HEK293T (cell line): ENCODE results near the gene CLIC3.

Experiments used
- L3MBTL2 ChIP-seq: fragments of 450-650 bp; conservative IDR thresholded peaks from 2 replicates; pipeline ENCODE4 v1.6.1; 2016; ENCODE audit warnings: mild to moderate bottlenecking
- SP1 ChIP-seq: fragments of 450-650 bp; IDR thresholded peaks from 2 replicates; pipeline ENCODE4 v1.6.1; 2017
- TARDBP ChIP-seq: fragments of 450-650 bp; IDR thresholded peaks from 2 replicates; pipeline ENCODE4 v1.6.1; 2016

DNA sequence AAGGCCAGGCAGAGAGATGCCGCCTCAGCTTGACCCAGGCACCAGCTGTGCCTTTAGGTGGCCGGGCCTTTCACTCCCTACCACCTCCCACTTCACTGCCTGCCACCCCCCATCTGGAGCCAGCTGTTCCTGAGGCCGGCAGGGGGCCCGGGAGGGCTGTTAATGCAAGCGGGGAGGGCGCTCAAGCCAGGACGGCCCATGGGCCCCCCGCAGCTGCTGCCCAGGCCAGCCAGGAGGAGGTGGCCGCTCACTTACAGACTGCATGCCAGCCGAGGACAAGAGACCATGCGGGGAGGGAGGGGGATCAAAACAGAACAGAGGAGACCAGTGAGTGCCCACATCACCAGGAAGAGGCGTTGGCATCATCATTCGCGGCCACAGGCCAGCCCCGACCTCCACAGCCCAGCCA, 27.2 kb upstream of the CLIC3 start:
- no peak for TF ChIP-seq L3MBTL2
- no peak for TF ChIP-seq TARDBP
- no peak for TF ChIP-seq SP1
